ENCODE measurements around the gene BHLHA15. TPM values are rescaled to one million over a fixed set of nuclear protein-coding genes. Genes with fewer than 3 reads are reported as not detected.

The BHLHA15 gene
- total RNA-seq, 1 donor, result 1.3 TPM

- TF ChIP-seq, protein P1, sequence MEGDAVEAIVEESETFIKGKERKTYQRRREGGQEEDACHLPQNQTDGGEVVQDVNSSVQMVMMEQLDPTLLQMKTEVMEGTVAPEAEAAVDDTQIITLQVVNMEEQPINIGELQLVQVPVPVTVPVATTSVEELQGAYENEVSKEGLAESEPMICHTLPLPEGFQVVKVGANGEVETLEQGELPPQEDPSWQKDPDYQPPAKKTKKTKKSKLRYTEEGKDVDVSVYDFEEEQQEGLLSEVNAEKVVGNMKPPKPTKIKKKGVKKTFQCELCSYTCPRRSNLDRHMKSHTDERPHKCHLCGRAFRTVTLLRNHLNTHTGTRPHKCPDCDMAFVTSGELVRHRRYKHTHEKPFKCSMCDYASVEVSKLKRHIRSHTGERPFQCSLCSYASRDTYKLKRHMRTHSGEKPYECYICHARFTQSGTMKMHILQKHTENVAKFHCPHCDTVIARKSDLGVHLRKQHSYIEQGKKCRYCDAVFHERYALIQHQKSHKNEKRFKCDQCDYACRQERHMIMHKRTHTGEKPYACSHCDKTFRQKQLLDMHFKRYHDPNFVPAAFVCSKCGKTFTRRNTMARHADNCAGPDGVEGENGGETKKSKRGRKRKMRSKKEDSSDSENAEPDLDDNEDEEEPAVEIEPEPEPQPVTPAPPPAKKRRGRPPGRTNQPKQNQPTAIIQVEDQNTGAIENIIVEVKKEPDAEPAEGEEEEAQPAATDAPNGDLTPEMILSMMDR (IDR thresholded peaks at IDR 0.05; ENCODE audit: insufficient read depth, low read depth, low read length), result peak; percentile 86
These were observed 29.9 kb downstream of the BHLHA15 start for GRCh38 chr7:98240961-98241673.

GRCh38 chr7:98241674-98242241, 30.5 kb downstream of the BHLHA15 start:
- TF ChIP-seq, protein P1 (IDR thresholded peaks at IDR 0.05; ENCODE audit: insufficient read depth, low read depth, low read length), result no peak
- no peak for DNase-seq (ENCODE audit: low read depth)
- H3K4me3 ChIP-seq (ENCODE audit: low read depth, low read length), result no peak overlapping the region

More at GRCh38 chr7:98240961-98241673, 29.9 kb downstream of the BHLHA15 start:
- no peak overlapping the region for H3K4me3 ChIP-seq (ENCODE audit: low read depth, low read length)
- peak; percentile 50 for DNase-seq (ENCODE audit: low read depth)

DNA sequence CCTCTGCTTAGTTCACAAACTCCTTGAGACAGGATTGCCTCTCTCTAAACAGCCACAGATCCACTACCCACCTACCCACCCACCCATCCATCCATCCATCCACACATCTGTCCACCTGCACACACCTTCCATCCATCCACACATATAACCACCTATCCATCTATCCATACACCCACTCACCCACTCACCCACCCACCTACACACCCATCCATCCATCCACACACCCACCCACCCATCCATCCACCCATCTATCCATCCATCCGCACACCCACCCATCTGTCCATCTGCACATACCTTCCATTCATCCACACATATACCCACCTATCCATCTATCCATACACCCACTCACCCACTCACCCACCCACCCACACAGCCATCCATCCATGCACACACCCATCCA, 31.1 kb downstream of the BHLHA15 start:
- DNase-seq (ENCODE audit: low read depth), result no peak
- no peak overlapping the region for H3K4me3 ChIP-seq (ENCODE audit: low read depth, low read length)
- TF ChIP-seq, protein P1 (IDR thresholded peaks at IDR 0.05; ENCODE audit: insufficient read depth, low read depth, low read length), result no peak

DNA sequence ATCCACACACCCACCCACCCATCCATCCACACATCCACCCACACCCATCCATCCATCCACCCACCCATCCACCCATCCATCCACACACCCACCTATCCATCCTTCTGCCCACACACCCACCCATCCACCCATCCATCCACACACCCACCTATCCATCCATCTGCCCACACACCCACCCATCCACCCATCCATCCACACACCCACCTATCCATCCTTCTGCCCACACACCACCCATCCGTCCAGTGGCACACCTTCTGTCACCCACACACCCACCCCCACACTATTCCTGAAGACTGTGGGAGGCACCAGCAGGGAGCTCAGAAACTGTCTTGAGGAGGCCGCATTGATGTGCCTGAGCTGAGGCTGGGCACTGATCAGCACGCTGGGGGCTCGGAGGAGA, 31.7 kb downstream of the BHLHA15 start:
- no peak overlapping the region for H3K4me3 ChIP-seq (ENCODE audit: low read depth, low read length)
- TF ChIP-seq, protein P1 (IDR thresholded peaks at IDR 0.05; ENCODE audit: insufficient read depth, low read depth, low read length), result no peak
- DNase-seq (ENCODE audit: low read depth), result no peak

DNA sequence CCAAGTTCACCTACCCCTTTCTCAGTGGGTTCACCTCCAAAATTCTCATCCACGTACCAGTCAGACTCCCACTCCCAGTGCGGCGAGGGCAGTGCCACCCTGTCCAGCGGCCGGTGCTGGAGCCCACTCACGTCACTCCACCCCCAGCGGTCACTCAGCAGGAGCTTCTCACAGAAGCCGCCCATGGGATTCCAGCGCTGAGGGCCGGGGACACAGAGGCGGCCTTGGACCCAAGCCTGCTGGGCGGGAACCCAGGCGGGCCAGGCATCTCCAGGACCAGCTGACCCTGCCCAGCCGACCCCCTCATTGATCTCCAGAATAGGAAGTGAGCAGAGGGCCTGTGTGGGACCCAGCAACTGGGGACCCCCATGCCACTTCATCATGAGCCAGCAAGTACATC, 33.6 kb downstream of the BHLHA15 start:
- TF ChIP-seq, protein P1 (IDR thresholded peaks at IDR 0.05; ENCODE audit: insufficient read depth, low read depth, low read length), result no peak
- no peak for DNase-seq (ENCODE audit: low read depth)
- no peak overlapping the region for H3K4me3 ChIP-seq (ENCODE audit: low read depth, low read length)

GRCh38 chr7:98248156-98248555, 36.9 kb downstream of the BHLHA15 start:
- no peak for DNase-seq (ENCODE audit: low read depth)
- no peak overlapping the region for H3K4me3 ChIP-seq (ENCODE audit: low read depth, low read length)
- TF ChIP-seq, protein P1 (IDR thresholded peaks at IDR 0.05; ENCODE audit: insufficient read depth, low read depth, low read length), result no peak

All from fibroblast of villous mesenchyme (primary cell).